ENCODE measurements around the gene COPZ1. TPM values are rescaled to one million over a fixed set of nuclear protein-coding genes. Genes with fewer than 3 reads are reported as not detected.

Gene COPZ1
- total RNA-seq, 2 experiments from 2014 or later, result 93.1 to 94.6 TPM

GRCh38 chr12:54359762-54360351 is 34.9 kb downstream of the COPZ1 start:
- POLR2A ChIA-PET, result interaction anchor here (0.5 to 3.9 kb wide), 12 partner anchors 9 to 144 kb away, joined by 3 to 32 read pairs (median 6); partner anchors contain the start of genes CBX5, COPZ1 and HNRNPA1
- H3K4me1 Mint-ChIP-seq, result peaks cover 33% of the 10 kb centered on the region
- DNase-seq (no peak), ATAC-seq (ENCODE audit: low read depth) (no peak)
- no peaks in the 10 kb centered on the region for H3K27me3 Mint-ChIP-seq
- H3K27ac Mint-ChIP-seq, result no peak overlapping the region
- no peaks in the 10 kb centered on the region for H3K9me3 Mint-ChIP-seq
- H3K4me3 Mint-ChIP-seq, result no peak overlapping the region
- H3K36me3 Mint-ChIP-seq, result no peaks in the 10 kb centered on the region

- Mint-ChIP-seq H3K36me3 (no peaks in the 10 kb centered on the region), H3K9me3 (no peaks in the 10 kb centered on the region), H3K4me3 (no peak overlapping the region), H3K27ac (peak overlapping the region; percentile 51), H3K27me3 (no peaks in the 10 kb centered on the region), H3K4me1 (peaks cover 35% of the 10 kb centered on the region)
- ATAC-seq (ENCODE audit: low read depth), result no peak
- DNase-seq, result peak; percentile 66
- POLR2A ChIA-PET, result interaction anchor here (1.6 kb wide), 1 partner anchor 79 kb away, joined by 4 read pairs; no protein-coding TSS in a partner anchor
Measured at GRCh38 chr12:54360717-54361456, 36.0 kb downstream of the COPZ1 start.

- no peak for DNase-seq
- Mint-ChIP-seq H3K9me3 (no peaks in the 10 kb centered on the region), H3K4me3 (peak overlapping the region; percentile 76), H3K36me3 (no peaks in the 10 kb centered on the region), H3K4me1 (peaks cover 33% of the 10 kb centered on the region), H3K27me3 (peaks cover 2% of the 10 kb centered on the region), H3K27ac (peak overlapping the region; percentile 86)
- no peak for ATAC-seq (ENCODE audit: low read depth)
- POLR2A ChIA-PET, result interaction anchor here (1.5 kb wide), 1 partner anchor 10 kb away, joined by 7 read pairs; no protein-coding TSS in a partner anchor
Measured at GRCh38 chr12:54363047-54363446, 38.1 kb downstream of the COPZ1 start.

GRCh38 chr12:54363618-54364017 is 38.7 kb downstream of the COPZ1 start:
- no peak for DNase-seq
- peak overlapping the region; percentile 76 for H3K4me3 Mint-ChIP-seq
- peak overlapping the region; percentile 86 for H3K27ac Mint-ChIP-seq
- no peaks in the 10 kb centered on the region for H3K9me3 Mint-ChIP-seq
- no peaks in the 10 kb centered on the region for H3K36me3 Mint-ChIP-seq
- peaks cover 2% of the 10 kb centered on the region for H3K27me3 Mint-ChIP-seq
- peaks cover 39% of the 10 kb centered on the region for H3K4me1 Mint-ChIP-seq
- POLR2A ChIA-PET, result interaction anchor here (1.5 kb wide), 1 partner anchor 10 kb away, joined by 7 read pairs; no protein-coding TSS in a partner anchor
- ATAC-seq (ENCODE audit: low read depth), result no peak

GRCh38 chr12:54364413-54364812 is 39.5 kb downstream of the COPZ1 start, which contains the start of gene GPR84:
TSS of gene GPR84 (minus strand) at chr12:54364486. CDS start at chr12:54363851, 635 bp downstream.
- peak within 1 kb of the TSS; percentile 86 for H3K27ac Mint-ChIP-seq
- no peaks in the 10 kb centered on the region for H3K36me3 Mint-ChIP-seq
- peak within 1 kb of the TSS; percentile 76 for H3K4me3 Mint-ChIP-seq
- H3K27me3 Mint-ChIP-seq, result peaks cover 2% of the 10 kb centered on the region
- DNase-seq (no peak), ATAC-seq (ENCODE audit: low read depth) (peak; percentile 64)
- H3K4me1 Mint-ChIP-seq, result peaks cover 43% of the 10 kb centered on the region
- H3K9me3 Mint-ChIP-seq, result no peaks in the 10 kb centered on the region
- POLR2A ChIA-PET, result no interaction called here

GRCh38 chr12:54368025-54368708 is 43.2 kb downstream of the COPZ1 start:
- H3K27ac Mint-ChIP-seq, result no peak overlapping the region
- POLR2A ChIA-PET, result interaction anchor here (0.5 to 1.2 kb wide), 4 partner anchors 32 to 87 kb away, joined by 3 to 4 read pairs (median 4); partner anchors contain the start of gene HNRNPA1

GRCh38 chr12:54368709-54369596 is 44.0 kb downstream of the COPZ1 start:
- ATAC-seq (ENCODE audit: low read depth), result peak; percentile 82
- Mint-ChIP-seq H3K27ac (no peak overlapping the region), H3K27me3 (peaks cover 2% of the 10 kb centered on the region), H3K4me1 (peaks cover 38% of the 10 kb centered on the region), H3K4me3 (peak overlapping the region; percentile 1), H3K9me3 (no peaks in the 10 kb centered on the region), H3K36me3 (no peaks in the 10 kb centered on the region)
- POLR2A ChIA-PET, result interaction anchor here (1.1 to 1.2 kb wide), 3 partner anchors 33 to 88 kb away, joined by 3 to 4 read pairs (median 4); partner anchors contain the start of gene HNRNPA1
- peak; percentile 91 for DNase-seq

More at GRCh38 chr12:54368025-54368708, 43.2 kb downstream of the COPZ1 start:
- H3K9me3 Mint-ChIP-seq, result no peaks in the 10 kb centered on the region
- no peaks in the 10 kb centered on the region for H3K36me3 Mint-ChIP-seq
- DNase-seq (no peak), ATAC-seq (ENCODE audit: low read depth) (no peak)
- peaks cover 2% of the 10 kb centered on the region for H3K27me3 Mint-ChIP-seq
- H3K4me3 Mint-ChIP-seq, result peak overlapping the region; percentile 1
- peaks cover 42% of the 10 kb centered on the region for H3K4me1 Mint-ChIP-seq

- Mint-ChIP-seq H3K4me3 (no peak overlapping the region), H3K36me3 (no peaks in the 10 kb centered on the region), H3K9me3 (no peaks in the 10 kb centered on the region), H3K4me1 (peaks cover 32% of the 10 kb centered on the region), H3K27ac (no peak overlapping the region), H3K27me3 (peaks cover 2% of the 10 kb centered on the region)
- ATAC-seq (ENCODE audit: low read depth), result no peak
- POLR2A ChIA-PET, result interaction anchor here (1.3 kb wide), 1 partner anchor 10 kb away, joined by 4 read pairs; no protein-coding TSS in a partner anchor
- no peak for DNase-seq
Measured at GRCh38 chr12:54369597-54370131, 44.7 kb downstream of the COPZ1 start.

GRCh38 chr12:54370171-54370730 is 45.3 kb downstream of the COPZ1 start:
- POLR2A ChIA-PET, result interaction anchor here (0.9 to 1.3 kb wide), 2 partner anchors 8 to 9 kb away, joined by 3 to 4 read pairs; no protein-coding TSS in a partner anchor
- H3K27me3 Mint-ChIP-seq, result peaks cover 2% of the 10 kb centered on the region
- DNase-seq, result no peak
- ATAC-seq (ENCODE audit: low read depth), result no peak
- H3K9me3 Mint-ChIP-seq, result no peaks in the 10 kb centered on the region
- peaks cover 28% of the 10 kb centered on the region for H3K4me1 Mint-ChIP-seq
- no peak overlapping the region for H3K4me3 Mint-ChIP-seq
- no peak overlapping the region for H3K27ac Mint-ChIP-seq
- H3K36me3 Mint-ChIP-seq, result no peaks in the 10 kb centered on the region

- DNase-seq (no peak), ATAC-seq (ENCODE audit: low read depth) (no peak)
- POLR2A ChIA-PET, result interaction anchor here (1.0 kb wide), 1 partner anchor 84 kb away, joined by 3 read pairs; no protein-coding TSS in a partner anchor
- Mint-ChIP-seq H3K4me3 (no peak overlapping the region), H3K36me3 (no peaks in the 10 kb centered on the region), H3K27me3 (peaks cover 2% of the 10 kb centered on the region), H3K4me1 (peaks cover 28% of the 10 kb centered on the region), H3K27ac (peak overlapping the region; percentile 28), H3K9me3 (no peaks in the 10 kb centered on the region)
Measured at GRCh38 chr12:54371328-54372112, 46.6 kb downstream of the COPZ1 start.

GRCh38 chr12:54372113-54372806 is 47.3 kb downstream of the COPZ1 start:
- DNase-seq (no peak), ATAC-seq (ENCODE audit: low read depth) (no peak)
- no peak overlapping the region for H3K4me3 Mint-ChIP-seq
- no peaks in the 10 kb centered on the region for H3K36me3 Mint-ChIP-seq
- POLR2A ChIA-PET, result interaction anchor here (0.8 to 1.5 kb wide), 3 partner anchors 84 to 86 kb away, joined by 3 read pairs; no protein-coding TSS in a partner anchor
- peaks cover 27% of the 10 kb centered on the region for H3K4me1 Mint-ChIP-seq
- peaks cover 2% of the 10 kb centered on the region for H3K27me3 Mint-ChIP-seq
- H3K9me3 Mint-ChIP-seq, result no peaks in the 10 kb centered on the region
- no peak overlapping the region for H3K27ac Mint-ChIP-seq
